B cell (primary cell): ENCODE data around the gene SIGLEC8. TPM values are rescaled to one million over a fixed set of nuclear protein-coding genes. Genes with fewer than 3 reads are reported as not detected.

Source experiments
- ATAC-seq: fragments of 200-7000 bp; cut with Tn5 transposase; one replicate; pipeline ENCODE4 v1.10.0; 2021; ENCODE audit warnings: low read depth, mild to moderate bottlenecking, moderate number of reproducible peaks, moderate library complexity
- CTCF ChIA-PET: fragments of 350-600 bp; sonication (Branson Sonifier 250); formaldehyde crosslinking; loops from one replicate; lab custom pipeline; 2021; ENCODE audit warnings: antibody characterized with exemption, inconsistent platforms; lab: Charles Lee
- POLR2A ChIA-PET: fragments of 350-600 bp; sonication (Branson Sonifier 250); formaldehyde crosslinking; loops from one replicate; lab custom pipeline; 2021; ENCODE audit warnings: antibody characterized with exemption; lab: Charles Lee
- DNase-seq: peaks from one replicate; pipeline ENCODE4 v3.0.0; 2013
- H2AFZ ChIP-seq: 2 replicates; pipeline ENCODE4 v1.6.1; 2012; ENCODE audit warnings: mild to moderate bottlenecking, low read depth, low read length; ENCODE audit not compliant: insufficient read depth, poor library complexity, severe bottlenecking
- H3K27ac ChIP-seq, 2 donors: 1 replicate in 1 of 2; 2 replicates in 1 of 2; pipeline ENCODE4 v1.5.1; 2012 to 2013; ENCODE audit warnings: low read length in 2 of 2, mild to moderate bottlenecking in 2 of 2, moderate library complexity in 1 of 2
- H3K27me3 ChIP-seq, 4 experiments: fragments of 200-600 bp in 1 of 4; sonication (generic) in 1 of 4; replicated peaks in 1 of 4; 1 replicate in 2 of 4; 2 replicates in 2 of 4; pipeline versions ENCODE4 v1.6.1 to v1.7.0; 2013 to 2016; ENCODE audit warnings: low read length in 3 of 4, mild to moderate bottlenecking in 2 of 4, mixed read lengths in 1 of 4, moderate library complexity in 1 of 4; ENCODE audit not compliant: insufficient read depth in 4 of 4, control insufficient read depth in 3 of 4; ENCODE audit errors: control extremely low read depth in 1 of 4
- H3K36me3 ChIP-seq, 2 experiments: replicated peaks in 1 of 2; 1 replicate in 1 of 2; 2 replicates in 1 of 2; pipeline versions ENCODE4 v1.6.1 to v1.7.1; 2013; ENCODE audit warnings: low read length in 1 of 2; ENCODE audit not compliant: insufficient read depth in 2 of 2, control insufficient read depth in 1 of 2; ENCODE audit errors: control extremely low read depth in 1 of 2, extremely low read depth in 1 of 2
- H3K4me1 ChIP-seq, 2 donors: fragments of 200-600 bp in 1 of 2; sonication (generic) in 1 of 2; 1 replicate in 1 of 2; 2 replicates in 1 of 2; pipeline versions ENCODE4 v1.5.1 to v1.6.1; 2013 to 2017; ENCODE audit warnings: low read length in 2 of 2; ENCODE audit not compliant: control insufficient read depth in 2 of 2, insufficient read depth in 2 of 2
- H3K4me2 ChIP-seq: replicated peaks from 2 replicates; pipeline ENCODE3; 2012; ENCODE audit warnings: mild to moderate bottlenecking, low read depth, low read length; ENCODE audit not compliant: poor library complexity, severe bottlenecking
- H3K4me3 ChIP-seq, 5 experiments: fragments of 200-600 bp in 1 of 5; sonication (generic) in 1 of 5; 1 replicate in 3 of 5; 2 replicates in 2 of 5; pipeline versions ENCODE4 v1.5.1 to v1.7.0; 2011 to 2016; ENCODE audit warnings: low read length in 4 of 5, mild to moderate bottlenecking in 4 of 5, low read depth in 2 of 5, control low read depth in 1 of 5, moderate library complexity in 1 of 5; ENCODE audit not compliant: insufficient read depth in 1 of 5; ENCODE audit errors: control extremely low read depth in 1 of 5, extremely low read depth in 1 of 5
- H3K79me2 ChIP-seq: fragments of 200-600 bp; sonication (generic); one replicate; pipeline ENCODE4 v1.6.0; 2016; ENCODE audit warnings: low read length; ENCODE audit not compliant: control insufficient read depth, insufficient read depth
- H3K9ac ChIP-seq: fragments of 200-600 bp; sonication (generic); 2 replicates; pipeline ENCODE4 v1.6.1; 2017; ENCODE audit warnings: mild to moderate bottlenecking, low read length, moderate library complexity
- H3K9me3 ChIP-seq, 3 donors: one replicate each; pipeline versions ENCODE4 v1.6.1 to v1.7.1; 2013; ENCODE audit warnings: low read length in 2 of 3; ENCODE audit not compliant: control insufficient read depth in 2 of 3, insufficient read depth in 1 of 3; ENCODE audit errors: control extremely low read depth in 1 of 3
- H4K20me1 ChIP-seq: 2 replicates; pipeline ENCODE4 v1.6.0; 2012; ENCODE audit warnings: mild to moderate bottlenecking, low read length; ENCODE audit not compliant: insufficient read depth, control insufficient read depth, poor library complexity, severe bottlenecking
- H3K27ac Mint-ChIP-seq: one replicate; pipeline ENCODE4 v1.8.0; 2021; ENCODE audit warnings: mixed read lengths
- H3K27me3 Mint-ChIP-seq: one replicate; pipeline ENCODE4 v1.8.0; 2021; ENCODE audit warnings: mixed read lengths
- H3K4me1 Mint-ChIP-seq: one replicate; pipeline ENCODE4 v1.8.0; 2021; ENCODE audit warnings: mixed read lengths
- H3K4me3 Mint-ChIP-seq: one replicate; pipeline ENCODE4 v1.8.0; 2021; ENCODE audit warnings: mixed read lengths
- H3K9me3 Mint-ChIP-seq: one replicate; pipeline ENCODE4 v1.8.0; 2022; ENCODE audit warnings: mixed read lengths; ENCODE audit not compliant: insufficient read depth
- CTCF ChIP-seq: fragments of 200-600 bp; IDR thresholded peaks from one replicate; pipeline ENCODE4 v1.8.0; 2022; ENCODE audit warnings: antibody characterized with exemption, mild to moderate bottlenecking
- EZH2 ChIP-seq: IDR thresholded peaks from 2 replicates; pipeline ENCODE4 v1.6.1; 2012; ENCODE audit warnings: borderline replicate concordance, low read depth, mild to moderate bottlenecking, moderate library complexity, low read length; ENCODE audit not compliant: insufficient read depth, poor library complexity, severe bottlenecking
- WGBS: methylation state at CpG from one replicate; pipeline ENCODE4 v1.1.5; 2013; ENCODE audit warnings: missing lambda C conversion rate; ENCODE audit not compliant: insufficient coverage; 5-methylcytosine and 5-hydroxymethylcytosine counted together
- intact Hi-C: fragments of 100-400 bp; cut with micrococcal nuclease; formaldehyde crosslinking; loops from one replicate; pipeline ENCODE4 v1.10.0; 2022
- polyA plus RNA-seq: library from polyadenylated mRNA; depleted of rRNA; stranded (reverse); fragments of >200 nt; gene quantifications from 2 replicates; pipeline ENCODE4 v1.2.3, GENCODE V29; 2012
- total RNA-seq, 2 donors: library from RNA; stranded (reverse); fragments of 120-200 nt in 1 of 2; gene quantifications; 1 replicate in 1 of 2; 2 replicates in 1 of 2; pipeline versions ENCODE4 v1.2.3 to v1.2.4, GENCODE V29; 2013 to 2022

Gene SIGLEC8
- total and polyA plus RNA-seq, 2 donors (not counting 1 experiment from before 2014, with no cell fraction given), result not detected

- Histone ChIP-seq H3K9me3 (peaks cover 0 to 6% (median 0%) of the 10 kb centered on the region in 3 donors), H4K20me1 (no peaks in the 10 kb centered on the region), H3K4me1 (peaks cover 9 to 12% of the 10 kb centered on the region in 2 donors), H2AFZ (no peak overlapping the region), H3K4me2 (no peak overlapping the region), H3K36me3 (no peaks in the 10 kb centered on the region), H3K4me3 (no peak overlapping the region), H3K27ac (no peak overlapping the region), H3K79me2 (no peaks in the 10 kb centered on the region), H3K9ac (no peak overlapping the region), H3K27me3 (no peaks in the 10 kb centered on the region)
- H3K27ac Mint-ChIP-seq, result no peak overlapping the region
- peaks cover 15% of the 10 kb centered on the region for H3K4me1 Mint-ChIP-seq
- no peak for DNase-seq
- no peak for ATAC-seq
- ChIA-PET CTCF (interaction anchor here (1.9 to 2.6 kb wide), 3 partner anchors 9 to 151 kb away, joined by 6 to 12 read pairs (median 12); no protein-coding TSS in a partner anchor), POLR2A (no interaction called here)
- TF ChIP-seq CTCF (no peak), EZH2 (no peak)
- H3K4me3 Mint-ChIP-seq, result no peak overlapping the region
- H3K9me3 Mint-ChIP-seq, result no peaks in the 10 kb centered on the region
- intact Hi-C loops, result no loop called here
- peaks cover 3% of the 10 kb centered on the region for H3K27me3 Mint-ChIP-seq
- WGBS, result 33% methylated on average over 1 of the region's 3 CpGs
These were observed 47.6 kb upstream of the SIGLEC8 start for GRCh38 chr19:51505904-51506303.

GRCh38 chr19:51503896-51504295 is 45.6 kb upstream of the SIGLEC8 start:
- no peaks in the 10 kb centered on the region for H3K27me3 Mint-ChIP-seq
- ATAC-seq (no peak), DNase-seq (no peak)
- Histone ChIP-seq H3K4me2 (no peak overlapping the region), H4K20me1 (no peaks in the 10 kb centered on the region), H3K4me3 (no peak overlapping the region), H3K9ac (no peak overlapping the region), H3K27ac (no peak overlapping the region), H3K79me2 (no peaks in the 10 kb centered on the region), H3K9me3 (peaks cover 0 to 6% (median 0%) of the 10 kb centered on the region in 3 donors), H3K36me3 (no peaks in the 10 kb centered on the region), H2AFZ (no peak overlapping the region), H3K27me3 (no peaks in the 10 kb centered on the region), H3K4me1 (peaks cover 9 to 14% of the 10 kb centered on the region in 2 donors)
- CTCF ChIA-PET, result interaction anchor here (1.2 to 1.9 kb wide), 4 partner anchors 11 to 162 kb away, joined by 3 to 9 read pairs (median 4); no protein-coding TSS in a partner anchor
- intact Hi-C loops, result no loop called here
- no peaks in the 10 kb centered on the region for H3K9me3 Mint-ChIP-seq
- no peak overlapping the region for H3K27ac Mint-ChIP-seq
- peaks cover 15% of the 10 kb centered on the region for H3K4me1 Mint-ChIP-seq
- TF ChIP-seq CTCF (no peak), EZH2 (no peak)
- WGBS, result 78% methylated on average over 1 of the region's 3 CpGs
- POLR2A ChIA-PET, result no interaction called here
- H3K4me3 Mint-ChIP-seq, result no peak overlapping the region
